ENCODE results near the gene KIRREL3. TPM values are rescaled to one million over a fixed set of nuclear protein-coding genes. Genes with fewer than 3 reads are reported as not detected.

The KIRREL3 gene
- total and polyA plus RNA-seq, 9 of the 15 experiments (the other 6 are each of a cell fraction or from before 2014, with no cell fraction given) = 0.04 to 0.10 TPM; not detected in 7

DNA sequence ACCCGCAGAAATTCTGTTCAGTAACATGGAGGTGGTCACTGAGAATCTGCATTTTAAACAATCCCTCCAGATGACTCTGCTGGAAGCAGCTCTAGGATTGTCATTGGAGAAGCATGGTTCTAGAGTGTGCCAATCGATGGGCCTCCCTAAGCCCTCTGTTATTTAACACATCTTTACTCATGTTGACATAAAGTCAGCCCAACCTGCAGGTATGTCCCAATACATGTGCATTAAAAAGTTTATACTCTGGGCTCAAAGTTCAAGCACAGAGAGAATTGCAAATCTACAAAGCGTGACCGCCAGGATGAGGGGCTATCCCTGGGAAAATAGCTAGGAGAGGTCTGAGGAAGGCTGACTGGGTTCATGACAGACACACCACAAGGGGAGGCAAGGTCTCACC lies 116.4 kb downstream of the KIRREL3 start (continued):
- TF ChIP-seq TEAD4 (IDR thresholded peaks at IDR 0.05; ENCODE audit: low read length) = no peak
- TF ChIP-seq TEAD4 (CRISPR knock-in tag; IDR thresholded peaks at IDR 0.05; ENCODE audit: borderline replicate concordance) = no peak
- TF ChIP-seq, protein P1, sequence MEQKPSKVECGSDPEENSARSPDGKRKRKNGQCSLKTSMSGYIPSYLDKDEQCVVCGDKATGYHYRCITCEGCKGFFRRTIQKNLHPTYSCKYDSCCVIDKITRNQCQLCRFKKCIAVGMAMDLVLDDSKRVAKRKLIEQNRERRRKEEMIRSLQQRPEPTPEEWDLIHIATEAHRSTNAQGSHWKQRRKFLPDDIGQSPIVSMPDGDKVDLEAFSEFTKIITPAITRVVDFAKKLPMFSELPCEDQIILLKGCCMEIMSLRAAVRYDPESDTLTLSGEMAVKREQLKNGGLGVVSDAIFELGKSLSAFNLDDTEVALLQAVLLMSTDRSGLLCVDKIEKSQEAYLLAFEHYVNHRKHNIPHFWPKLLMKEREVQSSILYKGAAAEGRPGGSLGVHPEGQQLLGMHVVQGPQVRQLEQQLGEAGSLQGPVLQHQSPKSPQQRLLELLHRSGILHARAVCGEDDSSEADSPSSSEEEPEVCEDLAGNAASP (IDR thresholded peaks at IDR 0.05) = no peak
- TF ChIP-seq, protein P2, sequence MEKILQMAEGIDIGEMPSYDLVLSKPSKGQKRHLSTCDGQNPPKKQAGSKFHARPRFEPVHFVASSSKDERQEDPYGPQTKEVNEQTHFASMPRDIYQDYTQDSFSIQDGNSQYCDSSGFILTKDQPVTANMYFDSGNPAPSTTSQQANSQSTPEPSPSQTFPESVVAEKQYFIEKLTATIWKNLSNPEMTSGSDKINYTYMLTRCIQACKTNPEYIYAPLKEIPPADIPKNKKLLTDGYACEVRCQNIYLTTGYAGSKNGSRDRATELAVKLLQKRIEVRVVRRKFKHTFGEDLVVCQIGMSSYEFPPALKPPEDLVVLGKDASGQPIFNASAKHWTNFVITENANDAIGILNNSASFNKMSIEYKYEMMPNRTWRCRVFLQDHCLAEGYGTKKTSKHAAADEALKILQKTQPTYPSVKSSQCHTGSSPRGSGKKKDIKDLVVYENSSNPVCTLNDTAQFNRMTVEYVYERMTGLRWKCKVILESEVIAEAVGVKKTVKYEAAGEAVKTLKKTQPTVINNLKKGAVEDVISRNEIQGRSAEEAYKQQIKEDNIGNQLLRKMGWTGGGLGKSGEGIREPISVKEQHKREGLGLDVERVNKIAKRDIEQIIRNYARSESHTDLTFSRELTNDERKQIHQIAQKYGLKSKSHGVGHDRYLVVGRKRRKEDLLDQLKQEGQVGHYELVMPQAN (IDR thresholded peaks at IDR 0.05; ENCODE audit: borderline replicate concordance) = no peak
- TF ChIP-seq RCOR1 (IDR thresholded peaks at IDR 0.05; ENCODE audit: borderline replicate concordance in 1 of 2, low read depth in 2 of 2, low read length in 2 of 2) = no peak
- TF ChIP-seq, protein P3, sequence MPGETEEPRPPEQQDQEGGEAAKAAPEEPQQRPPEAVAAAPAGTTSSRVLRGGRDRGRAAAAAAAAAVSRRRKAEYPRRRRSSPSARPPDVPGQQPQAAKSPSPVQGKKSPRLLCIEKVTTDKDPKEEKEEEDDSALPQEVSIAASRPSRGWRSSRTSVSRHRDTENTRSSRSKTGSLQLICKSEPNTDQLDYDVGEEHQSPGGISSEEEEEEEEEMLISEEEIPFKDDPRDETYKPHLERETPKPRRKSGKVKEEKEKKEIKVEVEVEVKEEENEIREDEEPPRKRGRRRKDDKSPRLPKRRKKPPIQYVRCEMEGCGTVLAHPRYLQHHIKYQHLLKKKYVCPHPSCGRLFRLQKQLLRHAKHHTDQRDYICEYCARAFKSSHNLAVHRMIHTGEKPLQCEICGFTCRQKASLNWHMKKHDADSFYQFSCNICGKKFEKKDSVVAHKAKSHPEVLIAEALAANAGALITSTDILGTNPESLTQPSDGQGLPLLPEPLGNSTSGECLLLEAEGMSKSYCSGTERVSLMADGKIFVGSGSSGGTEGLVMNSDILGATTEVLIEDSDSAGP (CRISPR knock-in tag; IDR thresholded peaks at IDR 0.05) = no peak
- TF ChIP-seq, protein P4, sequence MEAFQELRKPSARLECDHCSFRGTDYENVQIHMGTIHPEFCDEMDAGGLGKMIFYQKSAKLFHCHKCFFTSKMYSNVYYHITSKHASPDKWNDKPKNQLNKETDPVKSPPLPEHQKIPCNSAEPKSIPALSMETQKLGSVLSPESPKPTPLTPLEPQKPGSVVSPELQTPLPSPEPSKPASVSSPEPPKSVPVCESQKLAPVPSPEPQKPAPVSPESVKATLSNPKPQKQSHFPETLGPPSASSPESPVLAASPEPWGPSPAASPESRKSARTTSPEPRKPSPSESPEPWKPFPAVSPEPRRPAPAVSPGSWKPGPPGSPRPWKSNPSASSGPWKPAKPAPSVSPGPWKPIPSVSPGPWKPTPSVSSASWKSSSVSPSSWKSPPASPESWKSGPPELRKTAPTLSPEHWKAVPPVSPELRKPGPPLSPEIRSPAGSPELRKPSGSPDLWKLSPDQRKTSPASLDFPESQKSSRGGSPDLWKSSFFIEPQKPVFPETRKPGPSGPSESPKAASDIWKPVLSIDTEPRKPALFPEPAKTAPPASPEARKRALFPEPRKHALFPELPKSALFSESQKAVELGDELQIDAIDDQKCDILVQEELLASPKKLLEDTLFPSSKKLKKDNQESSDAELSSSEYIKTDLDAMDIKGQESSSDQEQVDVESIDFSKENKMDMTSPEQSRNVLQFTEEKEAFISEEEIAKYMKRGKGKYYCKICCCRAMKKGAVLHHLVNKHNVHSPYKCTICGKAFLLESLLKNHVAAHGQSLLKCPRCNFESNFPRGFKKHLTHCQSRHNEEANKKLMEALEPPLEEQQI (IDR thresholded peaks at IDR 0.05) = no peak
- TF ChIP-seq, protein P5, sequence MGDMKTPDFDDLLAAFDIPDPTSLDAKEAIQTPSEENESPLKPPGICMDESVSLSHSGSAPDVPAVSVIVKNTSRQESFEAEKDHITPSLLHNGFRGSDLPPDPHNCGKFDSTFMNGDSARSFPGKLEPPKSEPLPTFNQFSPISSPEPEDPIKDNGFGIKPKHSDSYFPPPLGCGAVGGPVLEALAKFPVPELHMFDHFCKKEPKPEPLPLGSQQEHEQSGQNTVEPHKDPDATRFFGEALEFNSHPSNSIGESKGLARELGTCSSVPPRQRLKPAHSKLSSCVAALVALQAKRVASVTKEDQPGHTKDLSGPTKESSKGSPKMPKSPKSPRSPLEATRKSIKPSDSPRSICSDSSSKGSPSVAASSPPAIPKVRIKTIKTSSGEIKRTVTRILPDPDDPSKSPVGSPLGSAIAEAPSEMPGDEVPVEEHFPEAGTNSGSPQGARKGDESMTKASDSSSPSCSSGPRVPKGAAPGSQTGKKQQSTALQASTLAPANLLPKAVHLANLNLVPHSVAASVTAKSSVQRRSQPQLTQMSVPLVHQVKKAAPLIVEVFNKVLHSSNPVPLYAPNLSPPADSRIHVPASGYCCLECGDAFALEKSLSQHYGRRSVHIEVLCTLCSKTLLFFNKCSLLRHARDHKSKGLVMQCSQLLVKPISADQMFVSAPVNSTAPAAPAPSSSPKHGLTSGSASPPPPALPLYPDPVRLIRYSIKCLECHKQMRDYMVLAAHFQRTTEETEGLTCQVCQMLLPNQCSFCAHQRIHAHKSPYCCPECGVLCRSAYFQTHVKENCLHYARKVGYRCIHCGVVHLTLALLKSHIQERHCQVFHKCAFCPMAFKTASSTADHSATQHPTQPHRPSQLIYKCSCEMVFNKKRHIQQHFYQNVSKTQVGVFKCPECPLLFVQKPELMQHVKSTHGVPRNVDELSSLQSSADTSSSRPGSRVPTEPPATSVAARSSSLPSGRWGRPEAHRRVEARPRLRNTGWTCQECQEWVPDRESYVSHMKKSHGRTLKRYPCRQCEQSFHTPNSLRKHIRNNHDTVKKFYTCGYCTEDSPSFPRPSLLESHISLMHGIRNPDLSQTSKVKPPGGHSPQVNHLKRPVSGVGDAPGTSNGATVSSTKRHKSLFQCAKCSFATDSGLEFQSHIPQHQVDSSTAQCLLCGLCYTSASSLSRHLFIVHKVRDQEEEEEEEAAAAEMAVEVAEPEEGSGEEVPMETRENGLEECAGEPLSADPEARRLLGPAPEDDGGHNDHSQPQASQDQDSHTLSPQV (IDR thresholded peaks at IDR 0.05) = no peak
- no peak for TF ChIP-seq IRF2 (CRISPR knock-in tag; IDR thresholded peaks at IDR 0.05)
- TF ChIP-seq NCOA2 (IDR thresholded peaks at IDR 0.05; ENCODE audit: partially characterized antibody in 2 of 2) = no peak
- no peak for TF ChIP-seq CSDE1 (IDR thresholded peaks at IDR 0.05)

Measured in K562 (cell line).